GM23248 (cell line): ENCODE data around the gene GPR18. TPM values are rescaled to one million over a fixed set of nuclear protein-coding genes. Genes with fewer than 3 reads are reported as not detected.

Experiments used
- DNase-seq: peaks from one replicate; pipeline ENCODE4 v3.0.0-alpha.2; 2015
- H2AFZ ChIP-seq: fragments of 200-600 bp; sonication (generic); 2 replicates; pipeline ENCODE4 v1.6.1; 2016; ENCODE audit warnings: antibody characterized with exemption
- H3F3A ChIP-seq: fragments of 200-600 bp; sonication (generic); 2 replicates; pipeline ENCODE4 v1.6.1; 2016; ENCODE audit warnings: mild to moderate bottlenecking, antibody characterized with exemption, mixed run types; ENCODE audit not compliant: insufficient read depth
- H3K27ac ChIP-seq: fragments of 200-600 bp; sonication (generic); 2 replicates; pipeline ENCODE4 v1.5.1; 2016; ENCODE audit warnings: mild to moderate bottlenecking
- H3K27me3 ChIP-seq: fragments of 200-600 bp; sonication (generic); replicated peaks from 2 replicates; pipeline ENCODE4 v1.6.1; 2016; ENCODE audit warnings: mild to moderate bottlenecking; ENCODE audit not compliant: insufficient read depth
- H3K36me3 ChIP-seq: fragments of 200-600 bp; sonication (generic); 2 replicates; pipeline ENCODE4 v1.6.1; 2016; ENCODE audit warnings: low read depth, mild to moderate bottlenecking
- H3K4me1 ChIP-seq: fragments of 200-600 bp; sonication (generic); 2 replicates; pipeline ENCODE4 v1.6.1; 2016; ENCODE audit warnings: mild to moderate bottlenecking; ENCODE audit not compliant: insufficient read depth
- H3K4me2 ChIP-seq: fragments of 200-600 bp; sonication (generic); one replicate; pipeline ENCODE4 v1.6.1; 2016; ENCODE audit warnings: mild to moderate bottlenecking; ENCODE audit not compliant: unreplicated experiment
- H3K4me3 ChIP-seq: fragments of 200-600 bp; sonication (generic); 2 replicates; pipeline ENCODE4 v1.5.1; 2016; ENCODE audit warnings: mild to moderate bottlenecking
- H3K79me2 ChIP-seq: fragments of 200-600 bp; sonication (generic); 2 replicates; pipeline ENCODE4 v1.6.1; 2016; ENCODE audit warnings: mild to moderate bottlenecking; ENCODE audit not compliant: insufficient read depth
- H3K9ac ChIP-seq: fragments of 200-600 bp; sonication (generic); 2 replicates; pipeline ENCODE4 v1.6.1; 2016; ENCODE audit warnings: mild to moderate bottlenecking
- H3K9me2 ChIP-seq: fragments of 200-600 bp; sonication (generic); 2 replicates; pipeline ENCODE4 v1.6.1; 2016; ENCODE audit warnings: mixed run types, mild to moderate bottlenecking, moderate library complexity; ENCODE audit not compliant: insufficient read depth
- H3K9me3 ChIP-seq: fragments of 200-600 bp; sonication (generic); one replicate; pipeline ENCODE4 v1.6.1; 2017; ENCODE audit warnings: low read depth
- H4K20me1 ChIP-seq: fragments of 200-600 bp; sonication (generic); 2 replicates; pipeline ENCODE4 v1.6.0; 2016; ENCODE audit not compliant: insufficient read depth
- EZH2 ChIP-seq: fragments of 200-600 bp; sonication (generic); IDR thresholded peaks from 2 replicates; pipeline ENCODE4 v1.6.1; 2018; ENCODE audit warnings: antibody characterized with exemption, mild to moderate bottlenecking; ENCODE audit not compliant: insufficient read depth, poor library complexity, severe bottlenecking
- EZH2phosphoT487 ChIP-seq: fragments of 200-600 bp; sonication (generic); IDR thresholded peaks from 2 replicates; pipeline ENCODE4 v1.6.1; 2018; ENCODE audit warnings: antibody characterized with exemption, moderate library complexity, mild to moderate bottlenecking, low read depth; ENCODE audit not compliant: insufficient read depth
- whole genome bisulfite sequencing, 2 experiments: methylation state at CpG; one replicate each; pipeline ENCODE4 v1.1.6; 2015 to 2017; ENCODE audit warnings: low lambda C conversion rate in 2 of 2, low coverage in 1 of 2; ENCODE audit errors: missing lambda C conversion rate in 2 of 2; 5-methylcytosine and 5-hydroxymethylcytosine counted together
- in situ Hi-C: fragments of 300-500 bp; cut with MboI; formaldehyde crosslinking; loops from 2 replicates; pipeline ENCODE4 v1.15.0; 2020
- polyA plus RNA-seq: library from polyadenylated mRNA; unstranded; fragments of >200 nt; fragmentation: Nextera tagmentation; extraction: Ambion mirVana; gene quantifications from 2 replicates; pipeline ENCODE4 v1.2.1, GENCODE V29; 2016
- total RNA-seq: library from RNA; depleted of rRNA; stranded (reverse); fragments of >200 nt; shearing (Covaris generic); gene quantifications from 2 replicates; pipeline ENCODE4 v1.2.3, GENCODE V29; 2014

The GPR18 gene
- total and polyA plus RNA-seq, 2 experiments from 2014 or later: 0.46 TPM; not detected in 1

- TF ChIP-seq EZH2: no peak
- no peak for TF ChIP-seq EZH2phosphoT487
- Histone ChIP-seq H3K4me3 (no peak overlapping the region), H2AFZ (no peak overlapping the region), H3K27me3 (no peaks in the 10 kb centered on the region), H4K20me1 (peaks cover 3% of the 10 kb centered on the region; the same call in 1 of the 2 replicates), H3K4me1 (peaks cover 48% of the 10 kb centered on the region), H3K4me2 (peak overlapping the region; percentile 31), H3K36me3 (no peaks in the 10 kb centered on the region), H3K9me2 (no peaks in the 10 kb centered on the region), H3F3A (peaks cover 39% of the 10 kb centered on the region), H3K9me3 (no peaks in the 10 kb centered on the region), H3K9ac (peak overlapping the region; percentile 22), H3K27ac (peak overlapping the region; percentile 75), H3K79me2 (peaks cover 16% of the 10 kb centered on the region)
- WGBS, 2 experiments: 4 to 8% methylated on average over 1 of the region's 1 CpG
- DNase-seq: peak; percentile 60
- in situ Hi-C loops: no loop called here
Observed at GRCh38 chr13:99282264-99283231, 24.4 kb upstream of the GPR18 start.

- WGBS, 2 experiments: 27 to 28% methylated on average over 5 of the region's 5 CpGs
- in situ Hi-C loops: no loop called here
- peak overlapping the region; percentile 31 for H3K4me2 ChIP-seq
- no peaks in the 10 kb centered on the region for H3K27me3 ChIP-seq
- H4K20me1 ChIP-seq: peaks cover 3% of the 10 kb centered on the region; the same call in 1 of the 2 replicates
- peak overlapping the region; percentile 75 for H3K27ac ChIP-seq
- H3K9me3 ChIP-seq: no peaks in the 10 kb centered on the region
- peaks cover 39% of the 10 kb centered on the region for H3F3A ChIP-seq
- H3K9me2 ChIP-seq: no peaks in the 10 kb centered on the region
- TF ChIP-seq EZH2 (no peak), EZH2phosphoT487 (no peak)
- H3K79me2 ChIP-seq: peaks cover 17% of the 10 kb centered on the region
- peak; percentile 71 for DNase-seq
- H2AFZ ChIP-seq: no peak overlapping the region
- no peaks in the 10 kb centered on the region for H3K36me3 ChIP-seq
- H3K9ac ChIP-seq: peak overlapping the region; percentile 22
- H3K4me1 ChIP-seq: peaks cover 48% of the 10 kb centered on the region
- no peak overlapping the region for H3K4me3 ChIP-seq
Observed at GRCh38 chr13:99281811-99282263, 23.7 kb upstream of the GPR18 start.

GRCh38 chr13:99280166-99280565 lies 22.0 kb upstream of the GPR18 start:
- H3K9me2 ChIP-seq: no peaks in the 10 kb centered on the region
- no peak for TF ChIP-seq EZH2phosphoT487
- TF ChIP-seq EZH2: no peak
- H3K36me3 ChIP-seq: no peaks in the 10 kb centered on the region
- no peak overlapping the region for H3K4me2 ChIP-seq
- H3K27ac ChIP-seq: peak overlapping the region; percentile 36
- H3K27me3 ChIP-seq: no peaks in the 10 kb centered on the region
- no peak overlapping the region for H2AFZ ChIP-seq
- peak; percentile 78 for DNase-seq
- peaks cover 17% of the 10 kb centered on the region for H3K79me2 ChIP-seq
- H3K4me3 ChIP-seq: no peak overlapping the region
- in situ Hi-C loops: no loop called here
- peaks cover 39% of the 10 kb centered on the region for H3F3A ChIP-seq
- H3K9ac ChIP-seq: peak overlapping the region; percentile 10; the same call in 1 of the 2 replicates
- WGBS, 2 experiments: 26 to 31% methylated on average over 3 of the region's 3 CpGs
- peaks cover 3% of the 10 kb centered on the region; the same call in 1 of the 2 replicates for H4K20me1 ChIP-seq
- H3K4me1 ChIP-seq: peaks cover 49% of the 10 kb centered on the region
- no peaks in the 10 kb centered on the region for H3K9me3 ChIP-seq

- no peak overlapping the region for H2AFZ ChIP-seq
- H3K36me3 ChIP-seq: no peaks in the 10 kb centered on the region
- no peak overlapping the region for H3K9ac ChIP-seq
- H4K20me1 ChIP-seq: peaks cover 6% of the 10 kb centered on the region; the same call in 1 of the 2 replicates
- peaks cover 54% of the 10 kb centered on the region for H3K4me1 ChIP-seq
- no peaks in the 10 kb centered on the region for H3K9me3 ChIP-seq
- 94 to 100% methylated on average over 2 of the region's 2 CpGs for WGBS, 2 experiments
- DNase-seq: no peak
- no peak for TF ChIP-seq EZH2
- TF ChIP-seq EZH2phosphoT487: no peak
- no peaks in the 10 kb centered on the region for H3K9me2 ChIP-seq
- H3F3A ChIP-seq: peaks cover 42% of the 10 kb centered on the region
- H3K27me3 ChIP-seq: no peaks in the 10 kb centered on the region
- H3K27ac ChIP-seq: peak overlapping the region; percentile 9; the same call in 1 of the 2 replicates
- no peak overlapping the region for H3K4me2 ChIP-seq
- no peak overlapping the region for H3K4me3 ChIP-seq
- peaks cover 12% of the 10 kb centered on the region for H3K79me2 ChIP-seq
- in situ Hi-C loops: no loop called here
Observed at GRCh38 chr13:99279637-99280036, 21.5 kb upstream of the GPR18 start.
